ENCODE results near the gene UBE2R2.
"Not testable (repeated sequence)": the region's sequence is repeated elsewhere in the genome, so short reads cannot be mapped to it uniquely, and the experiment has no call there.

The UBE2R2 gene

DNA sequence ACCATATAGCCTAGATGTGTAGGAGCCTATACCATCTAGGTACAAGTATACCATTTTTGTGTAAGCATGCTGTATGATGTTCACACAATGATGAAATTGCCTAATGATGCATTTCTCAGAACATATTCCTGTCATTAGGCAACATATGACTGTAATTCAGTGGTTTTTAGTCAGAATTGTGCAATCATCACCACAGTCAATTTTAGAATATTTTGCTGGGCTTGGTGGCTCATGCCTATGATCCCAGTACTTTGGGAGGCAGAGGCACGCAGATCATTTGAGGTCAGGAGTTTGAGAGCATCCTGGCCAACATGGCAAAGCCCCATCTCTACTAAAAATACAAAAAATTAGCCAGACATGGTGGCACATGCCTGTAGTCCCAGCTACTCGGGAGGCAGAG, 19.3 kb downstream of the UBE2R2 start:
- H3K27me3 ChIP-seq (ENCODE audit: insufficient read depth, low read length); H3K9me3 ChIP-seq (ENCODE audit: low read length); H3K4me1 ChIP-seq (ENCODE audit: insufficient read depth, low read length); H3K36me3 ChIP-seq (ENCODE audit: insufficient read depth, low read length); H3K4me3 ChIP-seq (ENCODE audit: low read length); H2AFZ ChIP-seq (ENCODE audit: low read depth, low read length): not testable (repeated sequence)

DNA sequence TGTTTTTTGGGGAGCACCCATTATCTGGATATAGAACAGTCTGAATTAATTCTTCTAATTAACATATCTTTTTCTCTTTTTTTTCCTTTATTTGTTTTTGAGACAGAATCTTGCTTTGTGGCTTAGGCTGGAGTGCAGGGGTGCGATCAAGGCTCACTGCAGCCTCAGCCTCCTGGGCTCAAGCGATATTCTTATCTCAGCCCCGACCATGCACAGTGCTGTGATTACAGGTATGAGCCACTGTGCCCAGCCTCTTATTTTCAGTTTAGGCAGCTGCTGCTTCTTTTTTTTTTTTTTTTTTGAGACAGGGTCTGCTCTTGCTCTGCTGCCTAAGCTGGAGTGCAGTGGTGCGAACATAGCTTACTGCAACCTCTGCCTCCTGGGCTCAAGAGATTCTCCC, 20.2 kb downstream of the UBE2R2 start:
- H3K9me3 ChIP-seq (ENCODE audit: low read length) = no peaks in the 10 kb centered on the region
- no peak overlapping the region for H2AFZ ChIP-seq (ENCODE audit: low read depth, low read length)
- no peak overlapping the region for H3K4me3 ChIP-seq (ENCODE audit: low read length)
- H3K4me1 ChIP-seq (ENCODE audit: insufficient read depth, low read length) = no peaks in the 10 kb centered on the region
- no peaks in the 10 kb centered on the region for H3K27me3 ChIP-seq (ENCODE audit: insufficient read depth, low read length)
- H3K36me3 ChIP-seq (ENCODE audit: insufficient read depth, low read length) = peaks cover 2% of the 10 kb centered on the region

DNA sequence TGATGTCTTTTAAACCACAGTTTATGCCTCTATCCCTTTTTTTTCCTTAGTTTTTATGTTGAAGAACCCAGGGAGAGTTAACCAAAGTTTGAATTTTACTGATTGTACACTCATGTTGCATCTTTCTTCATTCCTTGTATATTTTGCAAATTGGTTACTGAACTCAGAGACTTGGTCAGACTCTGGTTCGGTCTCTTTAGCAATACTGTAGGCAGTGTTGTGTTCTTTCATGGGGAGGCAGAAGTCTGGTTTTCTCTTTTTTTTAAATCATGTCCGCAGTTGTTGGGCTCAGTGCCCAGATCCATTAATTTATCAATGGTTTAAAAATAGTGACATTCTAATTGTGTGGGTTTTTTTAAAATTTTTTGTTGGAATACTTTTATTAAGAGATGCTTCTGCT, 23.4 kb downstream of the UBE2R2 start:
- no peak overlapping the region for H2AFZ ChIP-seq (ENCODE audit: low read depth, low read length)
- peaks cover 2% of the 10 kb centered on the region for H3K36me3 ChIP-seq (ENCODE audit: insufficient read depth, low read length)
- H3K4me3 ChIP-seq (ENCODE audit: low read length) = no peak overlapping the region
- H3K9me3 ChIP-seq (ENCODE audit: low read length) = no peaks in the 10 kb centered on the region
- H3K4me1 ChIP-seq (ENCODE audit: insufficient read depth, low read length) = no peaks in the 10 kb centered on the region
- H3K27me3 ChIP-seq (ENCODE audit: insufficient read depth, low read length) = no peaks in the 10 kb centered on the region

DNA sequence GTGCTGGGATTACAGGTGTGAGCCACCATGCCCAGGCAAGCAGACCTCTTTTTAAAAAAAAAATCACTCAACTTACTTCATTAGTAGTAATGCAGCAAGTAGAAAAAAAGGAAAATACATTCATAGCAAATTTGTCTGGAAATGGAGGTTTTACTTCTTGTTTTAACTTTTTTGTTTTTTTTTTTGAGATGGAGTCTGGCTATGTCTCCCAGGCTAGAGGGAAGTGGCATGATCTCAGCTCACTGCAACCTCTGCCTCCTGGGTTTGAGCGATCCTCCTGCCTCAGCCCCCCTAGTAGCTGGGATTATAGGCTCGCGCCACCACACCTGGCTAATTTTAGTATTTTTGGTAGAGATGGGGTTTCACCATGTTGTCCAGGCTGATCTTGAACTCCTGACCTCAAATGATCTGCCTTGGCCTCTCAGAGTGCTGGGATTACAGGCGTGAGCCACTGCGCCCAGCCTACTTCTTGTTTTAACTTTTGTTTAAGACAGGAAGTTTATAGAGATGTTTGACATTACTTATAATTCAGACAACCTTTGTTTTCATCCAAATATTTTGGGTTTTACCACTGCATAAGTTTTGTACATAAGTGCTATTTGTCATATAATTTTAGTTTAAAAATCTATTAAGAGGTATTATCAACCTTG, 26.5 kb downstream of the UBE2R2 start:
- no peak overlapping the region for H2AFZ ChIP-seq (ENCODE audit: low read depth, low read length)
- peaks cover 2% of the 10 kb centered on the region for H3K36me3 ChIP-seq (ENCODE audit: insufficient read depth, low read length)
- H3K4me1 ChIP-seq (ENCODE audit: insufficient read depth, low read length) = no peaks in the 10 kb centered on the region
- H3K27me3 ChIP-seq (ENCODE audit: insufficient read depth, low read length) = no peaks in the 10 kb centered on the region
- H3K4me3 ChIP-seq (ENCODE audit: low read length) = no peak overlapping the region
- no peaks in the 10 kb centered on the region for H3K9me3 ChIP-seq (ENCODE audit: low read length)

DNA sequence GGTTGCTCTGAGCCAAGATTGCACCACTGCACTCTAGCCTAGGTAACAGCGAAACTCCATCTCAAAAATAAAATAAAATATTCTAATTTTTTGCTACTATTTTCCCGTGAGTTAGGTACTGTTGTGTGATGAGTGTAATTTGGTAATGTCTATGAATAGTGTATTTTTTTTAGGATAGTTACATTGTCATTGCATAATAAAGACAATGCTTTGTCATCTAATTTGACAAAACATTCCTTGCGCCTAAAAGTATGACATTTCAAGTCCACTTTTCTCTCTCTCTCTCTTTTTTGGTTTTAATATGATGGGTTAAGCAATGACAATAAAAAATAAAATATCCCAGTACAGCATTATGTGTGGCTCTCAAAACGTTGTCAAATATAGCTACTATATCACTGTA, 29.3 kb downstream of the UBE2R2 start:
- Histone ChIP-seq H3K4me1 (ENCODE audit: insufficient read depth, low read length) (no peaks in the 10 kb centered on the region), H3K27me3 (ENCODE audit: insufficient read depth, low read length) (no peaks in the 10 kb centered on the region), H3K9me3 (ENCODE audit: low read length) (no peaks in the 10 kb centered on the region), H2AFZ (ENCODE audit: low read depth, low read length) (no peak overlapping the region), H3K36me3 (ENCODE audit: insufficient read depth, low read length) (peaks cover under 1% of the 10 kb centered on the region), H3K4me3 (ENCODE audit: low read length) (no peak overlapping the region)

DNA sequence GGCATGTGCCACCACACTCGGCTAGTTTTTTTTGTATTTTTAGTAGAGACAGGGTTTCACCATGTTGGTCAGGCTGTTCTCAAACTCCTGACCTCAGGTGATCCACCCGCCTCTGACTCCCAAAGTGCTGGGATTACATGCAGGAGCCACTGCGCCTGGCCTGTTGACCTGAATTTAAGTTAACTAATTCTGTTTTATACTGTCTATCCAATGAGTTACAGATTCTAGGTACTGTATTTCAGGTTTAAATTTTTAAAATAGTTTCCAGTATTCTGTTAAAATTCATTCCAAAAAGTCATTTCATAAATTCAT, 30.9 kb downstream of the UBE2R2 start:
- H2AFZ ChIP-seq (ENCODE audit: low read depth, low read length); H3K4me3 ChIP-seq (ENCODE audit: low read length); H3K4me1 ChIP-seq (ENCODE audit: insufficient read depth, low read length); H3K36me3 ChIP-seq (ENCODE audit: insufficient read depth, low read length); H3K9me3 ChIP-seq (ENCODE audit: low read length); H3K27me3 ChIP-seq (ENCODE audit: insufficient read depth, low read length): not testable (repeated sequence)

DNA sequence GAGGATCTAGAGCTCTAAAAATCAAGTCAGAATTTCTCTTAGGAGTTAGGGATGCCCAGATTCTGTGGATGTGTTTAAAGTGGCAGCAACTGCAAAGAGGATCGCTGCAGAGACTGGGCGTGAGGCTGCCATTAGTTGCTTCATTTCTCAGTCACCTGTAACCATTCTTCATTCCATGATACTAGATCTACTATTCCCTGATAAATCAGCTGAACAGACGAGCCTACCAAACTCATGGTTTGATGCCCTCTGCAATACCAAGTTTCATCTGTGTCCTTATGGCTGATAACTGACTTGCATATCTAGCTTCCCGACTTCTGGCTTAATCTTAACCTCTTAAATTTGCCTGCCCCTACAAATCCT, 33.3 kb downstream of the UBE2R2 start:
- H3K36me3 ChIP-seq (ENCODE audit: insufficient read depth, low read length) = peaks cover 4% of the 10 kb centered on the region
- no peaks in the 10 kb centered on the region for H3K9me3 ChIP-seq (ENCODE audit: low read length)
- no peaks in the 10 kb centered on the region for H3K4me1 ChIP-seq (ENCODE audit: insufficient read depth, low read length)
- H2AFZ ChIP-seq (ENCODE audit: low read depth, low read length) = no peak overlapping the region
- no peak overlapping the region for H3K4me3 ChIP-seq (ENCODE audit: low read length)
- H3K27me3 ChIP-seq (ENCODE audit: insufficient read depth, low read length) = no peaks in the 10 kb centered on the region

DNA sequence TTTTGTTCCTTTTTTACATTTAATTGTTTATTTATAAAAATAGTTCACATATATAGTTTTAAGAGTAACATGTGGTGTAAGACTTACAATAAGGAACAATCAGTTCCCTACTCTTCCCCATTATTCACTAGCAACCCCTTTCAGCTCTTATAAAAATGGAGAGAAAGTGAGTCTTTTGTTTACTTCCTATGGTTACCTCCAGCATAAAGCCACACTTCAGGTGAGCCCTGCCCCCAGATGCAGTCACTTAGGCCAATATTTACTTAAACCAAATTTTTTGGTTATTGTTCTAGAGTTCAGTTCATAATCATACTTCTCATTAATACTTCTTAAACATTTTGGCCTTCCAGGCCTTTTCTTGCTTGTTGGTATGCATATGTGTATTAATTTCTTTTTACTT, 33.7 kb downstream of the UBE2R2 start:
- H3K4me3 ChIP-seq (ENCODE audit: low read length) = no peak overlapping the region
- no peaks in the 10 kb centered on the region for H3K9me3 ChIP-seq (ENCODE audit: low read length)
- no peak overlapping the region for H2AFZ ChIP-seq (ENCODE audit: low read depth, low read length)
- H3K27me3 ChIP-seq (ENCODE audit: insufficient read depth, low read length) = no peaks in the 10 kb centered on the region
- H3K4me1 ChIP-seq (ENCODE audit: insufficient read depth, low read length) = no peaks in the 10 kb centered on the region
- H3K36me3 ChIP-seq (ENCODE audit: insufficient read depth, low read length) = peaks cover 7% of the 10 kb centered on the region

DNA sequence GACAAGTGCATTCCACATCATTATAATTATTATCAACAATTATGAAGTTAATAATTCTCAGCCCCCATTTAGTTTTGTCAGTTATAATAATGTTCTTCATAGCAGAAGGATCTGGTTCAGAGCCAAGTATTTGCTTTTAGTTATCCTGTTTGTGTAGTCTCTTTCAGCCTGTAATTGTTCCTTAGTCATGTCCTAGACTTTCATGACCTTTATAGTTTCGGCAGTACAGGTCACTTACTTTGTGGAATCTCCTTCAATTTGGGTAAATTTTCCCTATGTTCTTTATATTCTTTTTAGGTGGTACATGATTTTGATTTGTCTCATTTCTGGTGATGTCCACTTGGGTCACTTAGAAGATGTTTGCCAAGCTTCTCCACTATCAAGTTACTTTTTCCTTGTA, 34.3 kb downstream of the UBE2R2 start:
- no peaks in the 10 kb centered on the region for H3K27me3 ChIP-seq (ENCODE audit: insufficient read depth, low read length)
- H3K36me3 ChIP-seq (ENCODE audit: insufficient read depth, low read length) = peaks cover 7% of the 10 kb centered on the region
- H3K9me3 ChIP-seq (ENCODE audit: low read length) = no peaks in the 10 kb centered on the region
- H3K4me1 ChIP-seq (ENCODE audit: insufficient read depth, low read length) = no peaks in the 10 kb centered on the region
- H3K4me3 ChIP-seq (ENCODE audit: low read length) = no peak overlapping the region
- no peak overlapping the region for H2AFZ ChIP-seq (ENCODE audit: low read depth, low read length)

DNA sequence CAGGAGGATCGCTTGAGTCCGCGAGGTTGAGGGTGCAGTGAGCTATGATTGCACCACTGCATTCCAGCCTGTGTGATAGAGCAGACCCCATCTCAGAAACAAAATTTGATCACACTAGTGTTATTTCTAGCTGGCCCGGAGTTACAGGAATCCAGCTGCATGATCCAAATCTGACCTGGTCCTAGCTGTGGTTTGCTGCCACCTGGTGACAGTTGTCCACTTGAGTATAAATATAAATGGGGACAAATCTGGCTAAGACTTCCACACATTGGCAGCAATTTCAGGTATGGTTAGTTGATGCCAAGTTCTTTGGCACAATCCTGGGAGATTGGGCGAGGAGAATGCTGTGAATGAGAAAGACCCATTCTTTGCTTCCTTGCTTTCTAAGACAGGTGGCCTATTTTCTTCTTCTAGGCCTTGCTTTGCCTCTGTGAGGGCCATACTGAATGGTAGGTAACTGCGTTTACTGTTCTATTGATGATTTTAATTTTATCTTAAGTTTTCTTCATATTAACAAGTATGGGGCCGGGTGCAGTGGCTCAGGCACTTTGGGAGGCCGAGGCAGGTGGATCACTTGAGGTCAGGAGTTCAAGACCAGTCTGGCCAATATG, 35.4 kb downstream of the UBE2R2 start:
- Histone ChIP-seq H3K27me3 (ENCODE audit: insufficient read depth, low read length) (no peaks in the 10 kb centered on the region), H3K36me3 (ENCODE audit: insufficient read depth, low read length) (peaks cover 7% of the 10 kb centered on the region)

DNA sequence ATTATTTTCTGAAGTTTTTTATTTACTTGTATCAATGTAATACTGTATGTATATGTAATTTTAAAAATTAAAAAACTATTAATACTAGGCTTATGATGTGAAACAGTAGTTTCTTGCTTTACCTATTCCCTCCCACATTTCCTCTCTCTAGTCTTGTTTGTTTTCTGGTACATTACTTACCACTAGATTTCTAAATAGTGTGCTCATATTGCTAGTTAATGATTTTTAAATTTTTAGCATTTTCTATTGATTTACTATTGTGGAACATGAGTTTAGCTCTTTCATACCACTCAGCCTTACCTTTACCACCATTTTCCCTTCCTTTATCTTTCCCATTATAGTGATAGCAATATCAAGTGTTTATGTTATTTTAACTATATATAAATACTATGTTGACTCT, 39.3 kb downstream of the UBE2R2 start:
- Histone ChIP-seq H3K4me3 (ENCODE audit: low read length) (no peak overlapping the region), H3K4me1 (ENCODE audit: insufficient read depth, low read length) (no peaks in the 10 kb centered on the region), H3K36me3 (ENCODE audit: insufficient read depth, low read length) (peaks cover 6% of the 10 kb centered on the region), H2AFZ (ENCODE audit: low read depth, low read length) (no peak overlapping the region), H3K27me3 (ENCODE audit: insufficient read depth, low read length) (no peaks in the 10 kb centered on the region), H3K9me3 (ENCODE audit: low read length) (no peaks in the 10 kb centered on the region)

More for the DNA sequence above, 35.4 kb downstream of the UBE2R2 start:
- Histone ChIP-seq H3K4me1 (ENCODE audit: insufficient read depth, low read length) (no peaks in the 10 kb centered on the region), H3K9me3 (ENCODE audit: low read length) (no peaks in the 10 kb centered on the region), H3K4me3 (ENCODE audit: low read length) (no peak overlapping the region), H2AFZ (ENCODE audit: low read depth, low read length) (no peak overlapping the region)

DNA sequence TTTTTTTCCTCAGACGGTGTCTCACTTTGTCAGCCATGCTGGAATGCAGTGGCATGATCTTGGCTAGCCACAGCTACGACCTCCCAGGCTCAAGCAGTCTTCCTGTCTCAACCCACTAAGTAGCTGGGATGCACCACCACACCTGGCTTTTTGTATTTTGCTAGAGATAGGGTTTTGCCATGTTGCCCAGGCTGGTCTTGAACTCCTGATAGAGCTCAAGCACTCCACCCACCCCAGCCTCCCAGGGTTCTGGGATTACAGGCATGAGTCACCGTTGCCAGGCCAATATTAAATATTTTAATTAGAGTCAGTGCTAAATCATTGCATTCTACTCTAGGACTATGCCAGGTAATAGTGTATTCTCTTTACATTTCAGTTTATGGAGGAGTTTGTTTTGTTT, 41.5 kb downstream of the UBE2R2 start:
- Histone ChIP-seq H3K4me3 (ENCODE audit: low read length) (no peak overlapping the region), H3K4me1 (ENCODE audit: insufficient read depth, low read length) (no peaks in the 10 kb centered on the region), H3K27me3 (ENCODE audit: insufficient read depth, low read length) (no peaks in the 10 kb centered on the region), H3K36me3 (ENCODE audit: insufficient read depth, low read length) (peaks cover 11% of the 10 kb centered on the region), H2AFZ (ENCODE audit: low read depth, low read length) (no peak overlapping the region), H3K9me3 (ENCODE audit: low read length) (no peaks in the 10 kb centered on the region)

DNA sequence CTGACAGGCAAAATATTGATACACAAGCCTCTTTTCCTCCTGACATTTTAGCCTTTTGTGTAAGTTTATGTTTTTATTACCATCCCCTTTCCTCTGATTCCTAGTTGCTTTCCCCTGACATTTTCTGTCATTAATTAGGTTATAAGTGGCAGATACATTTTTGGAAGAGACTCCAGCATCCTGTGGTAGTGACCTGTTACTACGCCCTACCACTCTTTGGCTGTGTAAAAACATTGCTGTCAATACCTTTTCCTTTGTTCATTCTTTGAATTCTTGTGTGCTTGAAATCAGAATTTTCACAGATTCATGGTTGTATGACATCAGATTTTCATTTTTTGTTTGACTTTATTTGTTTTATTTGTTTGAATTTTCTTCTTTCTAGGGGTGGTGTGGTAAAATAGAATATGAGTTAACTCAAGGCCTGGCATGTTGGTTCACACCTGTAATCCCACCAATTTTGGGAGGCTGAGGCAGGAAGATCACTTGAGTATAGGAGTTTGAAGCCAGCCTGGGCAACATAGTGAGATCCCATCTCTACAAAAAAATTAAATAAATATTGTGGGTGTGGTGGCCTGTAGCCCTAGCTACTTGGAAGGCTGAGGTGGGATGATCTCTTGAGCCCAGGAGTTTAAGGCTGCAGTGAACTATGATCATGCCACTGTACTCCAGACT, 43.4 kb downstream of the UBE2R2 start:
- Histone ChIP-seq H2AFZ (ENCODE audit: low read depth, low read length) (no peak overlapping the region), H3K4me1 (ENCODE audit: insufficient read depth, low read length) (no peaks in the 10 kb centered on the region), H3K36me3 (ENCODE audit: insufficient read depth, low read length) (peaks cover 18% of the 10 kb centered on the region), H3K9me3 (ENCODE audit: low read length) (peaks cover 6% of the 10 kb centered on the region), H3K4me3 (ENCODE audit: low read length) (no peak overlapping the region), H3K27me3 (ENCODE audit: insufficient read depth, low read length) (no peaks in the 10 kb centered on the region)

Measured in neuron (in vitro differentiated cells).